Measurements from ENCODE around the gene ELOF1. TPM values are rescaled to one million over a fixed set of nuclear protein-coding genes. Genes with fewer than 3 reads are reported as not detected.

The ELOF1 gene
- total and polyA plus RNA-seq, 2 donors (not counting 3 experiments of a cell fraction or from before 2014, with no cell fraction given) = 49.9 to 80.2 TPM

GRCh38 chr19:11563532-11563931 lies 4.5 kb upstream of the ELOF1 start:
- Histone ChIP-seq H3K27me3 (ENCODE audit: control insufficient read depth in 2 of 2, insufficient read depth in 2 of 2, low read length in 2 of 2) (no peaks in the 10 kb centered on the region), H2AFZ (ENCODE audit: low read depth, low read length) (peak overlapping the region; percentile 39), H3K4me1 (ENCODE audit: control insufficient read depth, extremely low read depth, insufficient read depth, low read length) (peaks cover 4% of the 10 kb centered on the region), H3K4me3 (replicated peaks in 1 of 3; ENCODE audit: insufficient read depth in 1 of 3, low read depth in 1 of 3, low read length in 3 of 3) (no peak overlapping the region), H3K27ac (ENCODE audit: insufficient read depth, low read depth, low read length) (no peak overlapping the region), H3K4me2 (ENCODE audit: insufficient read depth, low read length) (no peak overlapping the region), H3K9me1 (replicated peaks; ENCODE audit: control insufficient read depth, extremely low read depth, insufficient read depth, low read length) (no peaks in the 10 kb centered on the region), H4K20me1 (replicated peaks; ENCODE audit: control insufficient read depth, extremely low read depth, insufficient read depth, low read length) (no peaks in the 10 kb centered on the region), H3K36me3 (ENCODE audit: control insufficient read depth in 2 of 2, extremely low read depth in 1 of 2, insufficient read depth in 2 of 2, low read length in 2 of 2) (no peaks in the 10 kb centered on the region), H3K79me2 (ENCODE audit: control insufficient read depth, insufficient read depth, low read length) (peaks cover 4% of the 10 kb centered on the region), H3K9ac (replicated peaks; ENCODE audit: extremely low read depth, insufficient read depth, low read length) (no peak overlapping the region), H3K9me3 (replicated peaks; ENCODE audit: control insufficient read depth, insufficient read depth, low read length) (no peaks in the 10 kb centered on the region)
- ChIA-PET POLR2A (no interaction called here), CTCF (interaction anchor here (1.0 to 1.4 kb wide), 5 partner anchors 9 to 269 kb away, joined by 3 to 5 read pairs (median 3); no protein-coding TSS in a partner anchor)
- no TSS peak for BruUV-seq (replicated peaks)
- DNase-seq (ENCODE audit: low read depth, low spot score) (no peak), FAIRE-seq (no peak)
- dilution Hi-C loops (cut with MboI; ENCODE audit: extremely low pct_ligation_motif_present, low sequenced_read_pairs) (no loop called here), intact Hi-C loops (cut with micrococcal nuclease) (loop anchor here (5.0 kb wide), 1 partner anchor 134 kb away; no protein-coding TSS in a partner anchor)
- no peak for TF ChIP-seq MAX (IDR thresholded peaks at IDR 0.05; ENCODE audit: insufficient read depth, insufficient read length)
- TF ChIP-seq POLR2AphosphoS5 (IDR thresholded peaks at IDR 0.05; ENCODE audit: insufficient read depth, low read depth, low read length) = no peak
- TF ChIP-seq FOS (IDR thresholded peaks at IDR 0.05; ENCODE audit: borderline replicate concordance, insufficient read depth, low read length) = no peak
- no peak for TF ChIP-seq CTCF (IDR thresholded peaks at IDR 0.05; ENCODE audit: extremely low read depth in 1 of 2, insufficient read depth in 1 of 2, low read depth in 1 of 2, low read length in 2 of 2)
- no peak for TF ChIP-seq JUN (IDR thresholded peaks at IDR 0.05; ENCODE audit: borderline replicate concordance, insufficient read depth, insufficient read length, low read depth)
- no peak for TF ChIP-seq POLR2A (IDR thresholded peaks at IDR 0.05; ENCODE audit: low read depth, low read length)
- TF ChIP-seq MYC (IDR thresholded peaks at IDR 0.05; ENCODE audit: low read depth, low read length) = no peak
- no peak for TF ChIP-seq GATA2 (IDR thresholded peaks at IDR 0.05; ENCODE audit: insufficient read depth, insufficient read length, low read depth, low read length)
- TF ChIP-seq EZH2 (IDR thresholded peaks at IDR 0.05; ENCODE audit: borderline replicate concordance, low read depth, low read length, severe bottlenecking) = no peak
